Measurements from ENCODE around the gene ZNF100.

ZNF100 gene

DNA sequence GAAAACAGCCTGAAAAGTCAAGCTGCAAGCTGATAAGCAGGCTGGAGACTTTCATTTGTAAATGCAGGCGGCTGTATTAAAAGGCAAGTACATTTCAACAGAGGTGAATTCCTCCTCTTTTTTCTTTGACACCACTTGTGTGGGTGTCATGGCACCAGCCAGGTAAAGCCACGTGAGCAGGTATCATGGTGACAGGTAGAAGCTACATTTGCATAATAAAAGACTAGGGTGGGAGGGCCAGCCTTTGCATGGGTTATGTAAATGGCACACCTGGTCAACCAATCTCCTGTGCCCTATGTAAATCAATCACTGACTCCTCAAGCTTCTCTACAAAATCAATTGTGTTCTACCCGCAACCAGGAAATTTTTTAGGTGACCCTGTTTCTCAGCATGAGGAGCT, 68.2 kb downstream of the ZNF100 start:
- no peak for DNase-seq

DNA sequence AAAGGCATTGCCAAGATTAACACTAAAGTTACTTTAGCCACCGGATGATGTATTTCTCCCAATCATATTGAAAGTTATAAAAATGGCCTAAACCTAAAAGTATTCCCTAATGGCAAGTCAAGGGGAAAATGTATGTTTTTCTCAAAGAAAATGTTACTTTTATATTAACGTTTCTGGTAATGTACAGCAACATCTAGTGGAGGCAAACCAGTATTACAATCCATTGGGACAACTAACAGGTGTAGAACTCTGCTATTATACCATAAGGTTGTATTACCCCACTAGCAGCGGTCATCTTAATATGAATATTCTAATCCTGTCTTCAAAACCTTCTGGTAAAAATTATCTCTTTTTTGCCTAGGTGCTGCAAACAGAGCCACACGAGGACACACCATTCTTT, 69.2 kb downstream of the ZNF100 start:
- DNase-seq = peak; percentile 30

DNA sequence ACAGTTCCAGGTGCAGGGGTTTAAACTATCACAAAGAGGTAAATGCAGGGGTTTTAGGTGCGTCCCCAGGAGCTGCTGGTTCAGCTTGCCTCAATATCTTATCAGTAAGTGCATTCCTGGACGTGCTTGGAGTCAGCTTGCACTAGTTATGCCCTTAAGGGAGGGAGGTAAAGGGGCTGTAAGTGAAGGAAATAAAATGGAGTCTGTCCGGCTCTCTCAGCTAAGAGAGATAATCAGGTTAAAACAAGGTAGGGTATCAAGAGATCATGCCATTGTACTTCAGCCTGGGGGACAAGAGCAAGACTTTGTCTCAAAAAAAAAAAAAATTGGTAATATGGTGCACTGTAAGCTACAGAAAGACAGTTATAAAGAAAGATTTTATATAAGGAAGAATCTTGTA, 69.7 kb downstream of the ZNF100 start:
- no peak for DNase-seq

DNA sequence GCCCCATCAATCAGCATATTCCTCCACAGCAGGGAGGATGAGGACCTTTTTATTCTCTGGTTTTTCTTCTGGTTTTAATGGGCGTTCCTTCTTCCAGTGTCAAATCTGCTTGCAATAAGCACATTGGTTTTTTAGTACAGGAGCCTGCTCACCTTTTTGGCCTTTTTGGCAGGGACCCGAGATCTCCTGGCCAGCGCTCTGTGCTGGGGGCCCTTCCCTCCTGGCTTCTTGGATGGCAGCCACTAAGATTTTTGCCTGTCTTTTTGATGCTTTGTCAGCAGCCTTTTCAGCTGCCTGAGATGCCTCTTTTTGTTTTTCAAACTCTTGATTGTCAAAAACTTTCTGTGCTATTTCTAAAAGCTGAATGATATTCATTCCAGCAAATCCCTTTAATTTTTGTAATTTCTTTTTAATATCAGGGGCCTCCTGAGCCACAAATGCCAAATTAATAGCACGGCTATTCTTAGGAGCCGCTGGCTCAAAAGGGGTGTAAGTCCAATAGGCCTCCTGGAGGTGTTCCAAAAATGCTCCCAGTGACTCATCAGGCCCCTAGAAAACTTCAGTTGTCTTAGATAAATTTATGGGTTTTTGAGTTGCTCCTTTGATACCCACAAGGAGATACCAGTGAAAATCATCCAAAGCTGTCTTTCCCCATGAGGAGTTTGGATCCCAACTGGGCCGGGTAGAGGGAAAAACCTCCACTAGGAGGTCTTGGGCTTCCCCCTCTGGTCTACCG, 73.0 kb downstream of the ZNF100 start:
- no peak for DNase-seq

DNA sequence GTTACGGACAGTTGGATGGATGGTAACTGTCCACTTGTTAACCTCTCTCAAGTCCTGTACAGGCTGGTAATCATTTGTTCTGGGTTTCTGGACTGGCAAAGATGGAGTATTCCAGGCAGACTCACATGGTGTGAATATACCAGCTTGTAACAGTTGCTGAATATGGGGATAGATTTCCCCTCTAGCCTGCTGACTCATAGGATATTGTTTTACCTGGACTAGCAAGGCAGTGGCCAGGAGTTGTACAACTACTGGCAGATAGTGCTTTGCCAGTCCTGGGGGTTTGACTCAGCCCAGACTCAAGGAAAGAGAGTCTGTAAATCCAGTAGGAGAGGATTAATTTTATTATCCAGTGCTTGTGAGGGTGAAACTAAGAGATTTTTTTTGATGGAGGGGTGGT, 74.0 kb downstream of the ZNF100 start:
- DNase-seq = no peak

DNA sequence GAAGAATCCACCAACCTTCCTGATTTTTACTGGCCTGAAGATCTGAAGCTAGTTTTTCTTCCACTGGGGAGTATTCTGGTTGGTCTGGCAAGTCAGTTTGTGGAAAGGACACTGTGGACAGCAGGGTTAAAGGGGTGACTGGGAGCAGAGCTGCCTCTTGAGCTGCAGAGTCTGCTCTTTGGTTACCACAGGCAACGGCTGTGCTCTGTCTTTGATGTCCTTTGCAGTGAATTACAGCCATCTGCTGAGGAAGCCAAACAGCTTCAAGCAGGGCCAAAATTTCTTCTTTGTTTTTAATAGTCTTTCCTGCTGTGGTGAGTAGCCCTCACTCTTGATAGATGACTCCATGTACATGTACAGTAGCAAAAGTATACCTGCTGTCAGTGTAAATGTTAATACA, 75.7 kb downstream of the ZNF100 start:
- DNase-seq = no peak

DNA sequence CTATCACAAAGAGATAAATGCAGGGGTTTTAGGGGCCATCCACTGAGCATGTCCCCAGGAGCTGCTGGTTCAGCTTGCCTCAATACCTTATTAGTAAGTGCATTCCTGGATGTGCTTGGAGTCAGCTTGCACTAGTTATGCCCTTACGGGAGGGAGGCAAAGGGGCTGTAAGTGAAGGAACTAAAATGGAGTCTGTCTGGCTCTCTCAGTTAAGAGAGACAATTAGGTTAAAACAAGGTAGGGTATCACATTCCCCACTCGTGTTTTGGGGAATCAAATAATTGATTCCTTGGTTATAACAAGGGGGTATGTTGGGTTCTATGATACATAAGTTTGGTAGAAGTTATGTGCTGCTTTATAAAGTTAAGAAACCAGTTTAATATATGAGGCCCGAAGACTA, 78.9 kb downstream of the ZNF100 start:
- no peak for DNase-seq

DNA sequence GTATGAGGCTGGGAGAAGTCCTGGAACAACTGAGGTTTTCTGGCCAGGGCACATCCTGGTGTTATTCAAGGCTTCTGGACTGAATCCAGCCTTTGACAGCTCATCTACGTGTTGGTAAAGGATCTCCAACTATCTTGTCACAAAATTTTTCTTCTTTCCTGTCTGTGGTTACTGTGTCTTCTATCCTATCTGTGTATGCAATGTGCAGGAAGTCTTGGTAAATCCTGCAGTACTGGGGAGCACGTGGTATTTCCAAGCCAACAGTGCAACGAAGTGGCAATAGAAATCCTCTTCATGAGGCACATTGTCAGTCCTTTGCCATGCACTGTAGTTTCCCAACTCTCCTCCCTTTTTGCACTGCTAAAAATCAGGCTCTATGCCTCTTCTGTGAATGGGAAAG, 86.7 kb downstream of the ZNF100 start:
- DNase-seq = no peak

DNA sequence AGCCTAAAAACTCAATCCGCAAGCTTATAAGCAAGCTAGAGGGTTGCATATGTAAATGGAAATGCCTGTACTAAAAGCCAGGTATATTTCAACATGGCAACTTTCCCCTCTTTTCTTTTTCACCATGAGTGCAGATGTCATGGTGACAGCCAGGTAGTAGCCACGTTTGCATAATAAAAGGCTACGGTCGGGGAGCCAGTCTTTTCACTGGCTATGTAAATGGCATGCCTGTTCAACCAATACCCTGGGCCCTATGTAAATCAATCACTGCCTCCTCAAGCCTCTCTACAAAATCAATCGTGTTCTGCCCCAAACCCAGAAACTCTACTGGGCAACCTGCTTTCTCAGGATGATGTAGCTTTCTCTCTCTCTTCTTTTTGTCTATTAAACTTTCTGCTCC, 87.4 kb downstream of the ZNF100 start:
- no peak for DNase-seq

DNA sequence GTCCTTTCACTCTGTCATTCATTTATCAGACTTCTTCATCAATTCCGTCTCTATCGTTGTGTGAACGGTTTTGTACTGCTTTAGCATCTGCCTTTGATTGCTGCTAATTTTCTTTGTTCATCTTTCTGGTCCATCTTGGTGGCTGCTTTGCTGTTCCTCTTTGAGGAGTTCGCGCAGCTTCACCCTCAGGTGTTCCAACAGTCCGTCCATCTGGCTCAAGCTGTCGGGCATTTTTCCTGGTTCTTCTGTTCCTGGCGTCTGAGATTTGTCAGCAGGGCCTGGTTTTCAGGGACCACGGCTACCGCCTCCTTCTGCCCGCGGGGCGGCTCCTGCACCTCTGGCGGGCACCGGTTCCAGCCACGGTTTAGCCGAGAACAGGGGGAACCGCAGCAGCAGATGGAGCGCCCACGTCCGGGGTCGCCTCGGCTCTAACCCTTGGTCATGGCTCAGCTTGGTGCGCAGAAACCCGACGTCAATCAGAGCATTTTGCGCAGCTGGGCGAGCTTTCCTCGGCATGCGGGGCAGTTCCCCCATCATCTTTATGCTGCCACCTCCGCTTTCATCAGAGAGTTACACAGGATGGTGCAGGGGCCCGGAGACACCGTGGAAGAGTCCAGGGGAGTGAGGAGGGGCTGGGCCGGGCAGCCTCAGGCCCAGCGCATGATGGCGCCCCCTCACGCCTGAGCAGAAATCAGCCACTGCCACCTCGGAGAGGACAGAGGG, 89.5 kb downstream of the ZNF100 start:
- no peak for DNase-seq

DNA sequence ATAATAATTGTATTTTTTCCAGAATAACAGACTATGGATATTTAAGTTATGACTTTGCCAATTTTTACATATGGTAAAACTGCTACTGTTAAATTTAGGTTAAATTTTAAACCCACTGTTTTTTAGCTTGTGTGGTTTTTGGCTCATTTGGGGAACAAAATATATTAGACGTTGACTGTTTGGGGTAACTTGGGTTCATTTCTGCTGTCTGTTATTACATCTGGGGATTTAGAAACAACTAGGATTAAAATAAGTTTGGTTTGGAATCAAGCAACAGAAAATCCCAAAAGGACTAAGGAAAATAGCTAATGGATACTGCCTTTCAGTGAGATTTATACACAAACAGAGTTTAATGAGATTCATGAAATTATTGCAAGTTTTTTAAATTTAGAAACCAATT, 92.9 kb downstream of the ZNF100 start:
- DNase-seq = no peak

DNA sequence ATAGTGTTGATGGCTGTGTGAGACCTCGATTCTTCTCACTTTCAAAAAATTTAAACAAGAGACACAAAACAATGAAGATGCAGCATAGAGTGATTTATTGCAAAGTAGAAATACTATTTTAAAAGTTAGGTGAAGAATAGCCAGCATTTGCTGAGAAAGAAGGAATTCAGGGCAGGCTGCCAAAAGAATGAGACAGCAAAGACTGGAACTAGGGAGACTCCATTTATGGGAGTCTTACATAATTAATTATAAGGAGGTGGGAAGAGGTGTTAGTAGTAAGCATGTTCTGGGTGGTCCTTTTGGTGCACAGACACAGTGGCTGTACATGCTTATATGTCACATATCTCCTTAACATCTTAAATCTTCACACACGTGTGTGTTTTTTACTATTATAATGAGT, 93.9 kb downstream of the ZNF100 start:
- peak; percentile 5 for DNase-seq

Data from midbrain (tissue), 1 donor.